Nephron (organoid): ENCODE measurements around the gene TRIM26.

ENCODE experiments used
- H3K27ac Mint-ChIP-seq, 3 experiments: 2 replicates each; pipeline ENCODE4 v1.8.0; 2020; ENCODE audit warnings: mixed read lengths in 3 of 3, mild to moderate bottlenecking in 2 of 3, moderate library complexity in 1 of 3
- H3K27me3 Mint-ChIP-seq: 2 replicates; pipeline ENCODE4 v1.8.0; 2021; ENCODE audit warnings: low read depth, mild to moderate bottlenecking, moderate library complexity, mixed read lengths
- H3K36me3 Mint-ChIP-seq: 2 replicates; pipeline ENCODE4 v1.8.0; 2020; ENCODE audit warnings: low read depth, mixed read lengths
- H3K4me1 Mint-ChIP-seq: 2 replicates; pipeline ENCODE4 v1.8.0; 2020; ENCODE audit warnings: mixed read lengths
- H3K4me3 Mint-ChIP-seq, 3 experiments: 2 replicates each; pipeline ENCODE4 v1.8.0; 2020; ENCODE audit warnings: mild to moderate bottlenecking in 3 of 3, mixed read lengths in 3 of 3, moderate library complexity in 2 of 3
- H3K9me3 Mint-ChIP-seq: 2 replicates; pipeline ENCODE4 v1.8.0; 2020; ENCODE audit warnings: mixed read lengths
- CTCF ChIP-seq, 3 experiments: fragments of 200-600 bp; sonication (generic); IDR thresholded peaks; one replicate each; pipeline ENCODE4 v1.5.0; 2021; ENCODE audit warnings: antibody characterized with exemption in 3 of 3; ENCODE audit not compliant: unreplicated experiment in 3 of 3

TRIM26 gene

GRCh38 chr6:30135757-30136156, 77.4 kb downstream of the TRIM26 start, which contains the start of gene TRIM40:
TSS of gene TRIM40 (plus strand) at chr6:30136140. CDS start at chr6:30137037, 897 bp downstream.
- Mint-ChIP-seq H3K36me3 (no peaks in the 10 kb centered on the region), H3K9me3 (no peaks in the 10 kb centered on the region), H3K4me1 (peaks cover 4% of the 10 kb centered on the region), H3K27ac (no peak within 1 kb of the TSS), H3K4me3 (no peak within 1 kb of the TSS), H3K27me3 (peaks cover 65% of the 10 kb centered on the region)
- no peak for TF ChIP-seq CTCF (IDR thresholded peaks at IDR 0.05; ENCODE audit: unreplicated experiment in 3 of 3)

- Mint-ChIP-seq H3K9me3 (no peaks in the 10 kb centered on the region), H3K27me3 (peaks cover 68% of the 10 kb centered on the region), H3K27ac (no peak overlapping the region), H3K4me3 (no peak overlapping the region), H3K4me1 (peaks cover 5% of the 10 kb centered on the region), H3K36me3 (no peaks in the 10 kb centered on the region)
- no peak for TF ChIP-seq CTCF (IDR thresholded peaks at IDR 0.05; ENCODE audit: unreplicated experiment in 3 of 3)
Observed at GRCh38 chr6:30135147-30135546, 78.1 kb downstream of the TRIM26 start.
